ENCODE data around the gene LGALS9. TPM values are rescaled to one million over a fixed set of nuclear protein-coding genes. Genes with fewer than 3 reads are reported as not detected.

LGALS9 gene
- polyA plus RNA-seq, 1 donor (not counting 4 experiments of a cell fraction or from before 2014, with no cell fraction given): 0.94 TPM

DNA sequence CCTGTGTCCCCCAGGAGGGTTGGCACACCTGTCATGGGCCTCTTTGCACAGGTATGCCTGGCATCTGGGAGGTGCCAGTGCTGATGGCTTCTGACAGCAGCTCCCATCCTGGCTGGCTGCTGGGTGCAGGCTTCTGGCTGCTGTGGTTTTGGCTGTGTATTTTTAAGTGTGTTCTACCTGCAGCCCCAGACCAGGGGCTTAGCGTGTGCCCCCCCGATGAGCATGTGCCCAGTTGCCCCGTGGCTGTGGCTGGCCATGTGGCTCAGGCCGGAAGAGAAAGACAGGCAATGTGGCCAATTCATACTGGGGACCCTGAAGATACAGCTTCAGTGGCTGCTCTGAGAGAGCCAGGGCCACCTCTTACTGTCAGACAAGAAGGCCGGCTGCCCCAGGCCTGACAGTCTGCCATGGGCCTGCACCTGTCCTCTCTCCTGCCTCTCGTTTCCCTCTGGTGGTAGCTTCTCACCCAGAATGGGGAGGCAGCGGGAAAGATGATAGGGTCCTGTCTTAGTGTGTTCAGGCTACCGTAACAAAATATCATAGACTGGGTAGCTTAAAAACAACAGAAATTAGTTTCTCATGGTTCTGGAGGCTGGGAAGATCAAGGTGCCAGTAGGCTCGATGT lies 37.6 kb upstream of the LGALS9 start:
- dilution Hi-C loops (cut with MboI; ENCODE audit: extremely low pct_ligation_motif_present, low sequenced_read_pairs): no loop called here
- no peak overlapping the region for H3K4me3 ChIP-seq (ENCODE audit: control insufficient read depth in 2 of 3, extremely low read depth in 1 of 3, insufficient read depth in 2 of 3, low read depth in 1 of 3, low read length in 3 of 3)
- H2AFZ ChIP-seq (ENCODE audit: control insufficient read depth, low read length): no peak overlapping the region
- no peaks in the 10 kb centered on the region for H3K27me3 ChIP-seq (ENCODE audit: control insufficient read depth, extremely low read depth, insufficient read depth, low read length)
- H3K9me1 ChIP-seq (ENCODE audit: control insufficient read depth, extremely low read depth, insufficient read depth, low read length): no peaks in the 10 kb centered on the region
- TF ChIP-seq, protein P1, sequence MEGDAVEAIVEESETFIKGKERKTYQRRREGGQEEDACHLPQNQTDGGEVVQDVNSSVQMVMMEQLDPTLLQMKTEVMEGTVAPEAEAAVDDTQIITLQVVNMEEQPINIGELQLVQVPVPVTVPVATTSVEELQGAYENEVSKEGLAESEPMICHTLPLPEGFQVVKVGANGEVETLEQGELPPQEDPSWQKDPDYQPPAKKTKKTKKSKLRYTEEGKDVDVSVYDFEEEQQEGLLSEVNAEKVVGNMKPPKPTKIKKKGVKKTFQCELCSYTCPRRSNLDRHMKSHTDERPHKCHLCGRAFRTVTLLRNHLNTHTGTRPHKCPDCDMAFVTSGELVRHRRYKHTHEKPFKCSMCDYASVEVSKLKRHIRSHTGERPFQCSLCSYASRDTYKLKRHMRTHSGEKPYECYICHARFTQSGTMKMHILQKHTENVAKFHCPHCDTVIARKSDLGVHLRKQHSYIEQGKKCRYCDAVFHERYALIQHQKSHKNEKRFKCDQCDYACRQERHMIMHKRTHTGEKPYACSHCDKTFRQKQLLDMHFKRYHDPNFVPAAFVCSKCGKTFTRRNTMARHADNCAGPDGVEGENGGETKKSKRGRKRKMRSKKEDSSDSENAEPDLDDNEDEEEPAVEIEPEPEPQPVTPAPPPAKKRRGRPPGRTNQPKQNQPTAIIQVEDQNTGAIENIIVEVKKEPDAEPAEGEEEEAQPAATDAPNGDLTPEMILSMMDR (optimal IDR thresholded peaks at IDR 0.05 in 1 of 3, IDR thresholded peaks at IDR 0.05 in 1 of 3, conservative IDR thresholded peaks at IDR 0.05 in 1 of 3; ENCODE audit: extremely low read depth in 1 of 3, insufficient read depth in 2 of 3, low read length in 3 of 3): no peak
- no peak for TF ChIP-seq EZH2 (IDR thresholded peaks at IDR 0.05; ENCODE audit: low read length)
- DNase-seq (ENCODE audit: low read depth, low spot score) (no peak), FAIRE-seq (no peak)
- H3K36me3 ChIP-seq (ENCODE audit: control insufficient read depth in 2 of 2, extremely low read depth in 1 of 2, insufficient read depth in 2 of 2, low read length in 2 of 2): no peaks in the 10 kb centered on the region
- no peaks in the 10 kb centered on the region for H3K79me2 ChIP-seq (ENCODE audit: control insufficient read depth, insufficient read depth, low read length)
- no peak overlapping the region for H3K4me2 ChIP-seq (ENCODE audit: control insufficient read depth, extremely low read depth, insufficient read depth, low read depth, low read length)
- no peak overlapping the region for H3K9ac ChIP-seq (ENCODE audit: control insufficient read depth, extremely low read depth, insufficient read depth, low read length)
- no peaks in the 10 kb centered on the region for H3K9me3 ChIP-seq (ENCODE audit: control insufficient read depth, low read depth, low read length)
- no peak overlapping the region for H3K27ac ChIP-seq (ENCODE audit: control insufficient read depth, insufficient read depth, low read length)
- H3K4me1 ChIP-seq (ENCODE audit: control insufficient read depth, extremely low read depth, insufficient read depth, low read length): no peaks in the 10 kb centered on the region
- no peaks in the 10 kb centered on the region for H4K20me1 ChIP-seq (ENCODE audit: control insufficient read depth, extremely low read depth, insufficient read depth, low read length)

DNA sequence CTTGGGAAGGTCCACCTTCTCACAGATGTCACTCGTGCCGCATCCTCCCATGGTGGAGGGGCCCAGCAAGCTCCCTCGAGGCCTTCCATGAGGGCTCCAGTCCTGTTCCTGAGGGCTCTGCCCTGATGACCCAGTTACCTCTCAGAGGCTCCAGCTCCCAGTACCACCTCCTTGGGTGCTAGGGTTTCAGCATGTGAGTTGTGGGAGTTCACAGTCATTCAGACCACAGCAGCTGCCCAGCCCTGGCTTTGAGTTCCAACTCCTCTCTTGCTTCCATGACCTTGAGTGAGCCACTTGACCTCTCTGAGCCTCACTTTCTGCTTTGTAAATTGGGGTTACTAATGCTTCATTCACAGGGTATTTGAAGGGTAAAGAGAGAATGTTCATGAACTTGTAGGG lies 37.1 kb upstream of the LGALS9 start:
- Histone ChIP-seq H3K36me3 (ENCODE audit: control insufficient read depth in 2 of 2, extremely low read depth in 1 of 2, insufficient read depth in 2 of 2, low read length in 2 of 2) (no peaks in the 10 kb centered on the region), H3K27ac (ENCODE audit: control insufficient read depth, insufficient read depth, low read length) (no peak overlapping the region), H3K9ac (ENCODE audit: control insufficient read depth, extremely low read depth, insufficient read depth, low read length) (no peak overlapping the region), H3K4me2 (ENCODE audit: control insufficient read depth, extremely low read depth, insufficient read depth, low read depth, low read length) (no peak overlapping the region), H3K79me2 (ENCODE audit: control insufficient read depth, insufficient read depth, low read length) (no peaks in the 10 kb centered on the region), H3K9me3 (ENCODE audit: control insufficient read depth, low read depth, low read length) (no peaks in the 10 kb centered on the region), H3K9me1 (ENCODE audit: control insufficient read depth, extremely low read depth, insufficient read depth, low read length) (no peaks in the 10 kb centered on the region), H3K4me3 (ENCODE audit: control insufficient read depth in 2 of 3, extremely low read depth in 1 of 3, insufficient read depth in 2 of 3, low read depth in 1 of 3, low read length in 3 of 3) (no peak overlapping the region), H3K4me1 (ENCODE audit: control insufficient read depth, extremely low read depth, insufficient read depth, low read length) (no peaks in the 10 kb centered on the region), H4K20me1 (ENCODE audit: control insufficient read depth, extremely low read depth, insufficient read depth, low read length) (no peaks in the 10 kb centered on the region), H2AFZ (ENCODE audit: control insufficient read depth, low read length) (no peak overlapping the region), H3K27me3 (ENCODE audit: control insufficient read depth, extremely low read depth, insufficient read depth, low read length) (no peaks in the 10 kb centered on the region)
- TF ChIP-seq, protein P1 (optimal IDR thresholded peaks at IDR 0.05 in 1 of 3, IDR thresholded peaks at IDR 0.05 in 1 of 3, conservative IDR thresholded peaks at IDR 0.05 in 1 of 3; ENCODE audit: extremely low read depth in 1 of 3, insufficient read depth in 2 of 3, low read length in 3 of 3): no peak
- TF ChIP-seq EZH2 (IDR thresholded peaks at IDR 0.05; ENCODE audit: low read length): no peak
- no peak for FAIRE-seq
- dilution Hi-C loops (cut with MboI; ENCODE audit: extremely low pct_ligation_motif_present, low sequenced_read_pairs): no loop called here
- no peak for DNase-seq (ENCODE audit: low read depth, low spot score)

Measured in keratinocyte (primary cell).